GM13977 (cell line): ENCODE data around the gene MAN1B1.
A peak's percentile ranks its signal among the peaks of the same experiment; 100 is the strongest.
"Not testable (repeated sequence)": the region's sequence is repeated elsewhere in the genome, so short reads cannot be mapped to it uniquely, and the experiment has no call there.

ENCODE experiments used
- DNase-seq: peaks from one replicate; pipeline ENCODE4 v3.0.0; 2012; ENCODE audit warnings: low spot score
- in situ Hi-C: fragments of 300-500 bp; cut with MboI; formaldehyde crosslinking; loops from one replicate; pipeline ENCODE4 v1.12.0; 2022; ENCODE audit warnings: low sequenced_read_pairs, low pct_unique_long_range_greater_than_20kb, mixed read lengths, inconsistent platforms; ENCODE audit not compliant: unreplicated experiment
- TF ChIP-seq, protein P1 (sequence below): IDR thresholded peaks from 2 replicates; pipeline ENCODE4 v1.5.1; 2012; ENCODE audit warnings: mild to moderate bottlenecking, control low read depth; ENCODE audit not compliant: insufficient read depth; ENCODE audit errors: extremely low read depth, missing control alignments

Gene MAN1B1

DNA sequence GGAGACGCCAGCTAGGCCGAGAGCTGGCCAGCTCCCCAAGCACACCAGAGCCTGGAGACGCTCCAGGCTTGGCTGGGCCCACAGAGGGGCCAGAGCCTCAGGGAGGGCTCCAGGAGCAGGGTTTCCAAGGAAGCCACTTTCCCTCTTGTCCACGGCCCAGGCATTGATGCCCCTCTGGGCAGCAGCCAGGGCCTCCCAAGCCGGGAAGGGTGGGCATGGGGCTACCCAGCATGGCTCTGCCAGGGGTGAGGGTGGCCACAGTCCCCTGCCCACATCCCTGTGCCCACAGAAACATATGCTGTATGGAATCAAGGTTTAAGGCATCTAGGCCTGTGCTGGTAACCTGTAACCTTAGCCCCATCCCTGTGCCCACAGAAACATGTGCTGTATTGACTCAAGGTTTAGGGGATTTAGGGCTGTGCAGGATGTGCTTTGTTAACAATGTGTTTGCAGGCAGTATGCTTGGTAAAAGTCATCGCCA, 29.3 kb downstream of the MAN1B1 start:
- TF ChIP-seq, protein P1, sequence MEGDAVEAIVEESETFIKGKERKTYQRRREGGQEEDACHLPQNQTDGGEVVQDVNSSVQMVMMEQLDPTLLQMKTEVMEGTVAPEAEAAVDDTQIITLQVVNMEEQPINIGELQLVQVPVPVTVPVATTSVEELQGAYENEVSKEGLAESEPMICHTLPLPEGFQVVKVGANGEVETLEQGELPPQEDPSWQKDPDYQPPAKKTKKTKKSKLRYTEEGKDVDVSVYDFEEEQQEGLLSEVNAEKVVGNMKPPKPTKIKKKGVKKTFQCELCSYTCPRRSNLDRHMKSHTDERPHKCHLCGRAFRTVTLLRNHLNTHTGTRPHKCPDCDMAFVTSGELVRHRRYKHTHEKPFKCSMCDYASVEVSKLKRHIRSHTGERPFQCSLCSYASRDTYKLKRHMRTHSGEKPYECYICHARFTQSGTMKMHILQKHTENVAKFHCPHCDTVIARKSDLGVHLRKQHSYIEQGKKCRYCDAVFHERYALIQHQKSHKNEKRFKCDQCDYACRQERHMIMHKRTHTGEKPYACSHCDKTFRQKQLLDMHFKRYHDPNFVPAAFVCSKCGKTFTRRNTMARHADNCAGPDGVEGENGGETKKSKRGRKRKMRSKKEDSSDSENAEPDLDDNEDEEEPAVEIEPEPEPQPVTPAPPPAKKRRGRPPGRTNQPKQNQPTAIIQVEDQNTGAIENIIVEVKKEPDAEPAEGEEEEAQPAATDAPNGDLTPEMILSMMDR: no peak
- in situ Hi-C loops: no loop called here

DNA sequence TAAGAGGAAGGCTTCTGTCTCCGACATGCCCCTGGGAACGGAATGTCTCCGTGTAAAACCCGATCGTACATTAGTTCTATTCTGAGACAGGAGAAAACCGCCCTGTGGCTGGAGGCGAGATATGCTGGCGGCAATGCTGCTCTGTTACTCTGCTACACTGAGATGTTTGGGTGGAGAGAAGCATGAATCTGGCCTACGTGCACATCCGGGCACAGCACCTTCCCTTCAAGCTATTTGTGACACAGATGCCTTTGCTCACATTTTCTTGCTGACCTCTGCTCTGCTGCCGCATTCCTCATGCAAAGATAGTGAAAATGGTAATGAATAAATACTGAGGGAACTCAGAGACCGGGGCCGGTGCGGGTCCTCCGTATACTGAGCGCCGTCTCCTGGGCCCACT, 29.9 kb downstream of the MAN1B1 start:
- in situ Hi-C loops: no loop called here
- TF ChIP-seq, protein P1: no peak

More for the DNA sequence above, 29.3 kb downstream of the MAN1B1 start:
- no peak for DNase-seq

DNA sequence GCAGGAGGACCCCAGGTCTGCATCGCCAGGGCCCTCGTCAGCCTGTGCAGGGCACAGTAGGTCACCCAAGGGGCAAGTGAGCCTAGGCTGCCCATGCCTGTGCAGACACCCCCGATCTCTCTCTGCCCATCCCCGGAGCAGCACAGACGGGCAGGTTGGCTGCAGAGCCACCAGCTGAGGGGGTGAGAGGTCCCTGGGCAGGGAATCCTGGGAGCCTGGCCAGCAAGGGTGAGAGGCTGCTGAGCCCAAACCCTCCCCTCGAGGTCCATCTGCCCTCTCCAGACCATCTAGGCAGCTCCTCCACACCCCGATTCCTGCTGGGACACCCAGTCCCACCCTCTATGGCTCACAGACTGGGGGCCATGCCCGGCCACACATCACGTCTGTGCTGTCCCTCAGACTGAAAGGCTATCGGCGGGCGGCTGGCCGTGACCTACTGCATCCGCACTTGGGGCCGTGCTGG, 30.5 kb downstream of the MAN1B1 start:
- in situ Hi-C loops: no loop called here
- TF ChIP-seq, protein P1: no peak
- peak; percentile 4 for DNase-seq

More for the DNA sequence above, 29.9 kb downstream of the MAN1B1 start:
- DNase-seq: no peak

DNA sequence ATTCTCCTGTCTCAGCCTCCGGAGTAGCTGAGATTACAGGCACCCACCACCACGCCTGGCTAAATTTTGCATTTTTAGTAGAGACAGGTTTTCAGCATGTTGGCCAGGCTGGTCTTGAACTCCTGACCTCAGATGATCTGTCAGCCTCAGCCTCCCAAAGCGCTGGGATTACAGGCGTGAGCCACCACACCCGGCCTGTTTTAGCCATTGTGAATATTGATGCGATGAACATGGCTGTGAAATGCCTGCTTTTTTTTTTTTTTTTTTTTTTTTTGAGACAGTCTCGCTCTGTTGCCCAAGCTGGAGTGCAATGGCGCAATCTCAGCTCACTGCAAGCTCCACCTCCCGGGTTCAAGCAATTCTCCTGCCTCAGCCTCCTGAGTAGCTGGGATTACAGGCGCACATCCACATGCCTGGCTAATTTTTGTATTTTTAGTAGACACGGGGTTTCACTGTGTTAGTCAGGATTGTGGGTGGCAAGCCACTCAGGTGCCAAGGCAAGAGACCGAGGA, 31.4 kb downstream of the MAN1B1 start:
- in situ Hi-C loops, DNase-seq: not testable (repeated sequence)

DNA sequence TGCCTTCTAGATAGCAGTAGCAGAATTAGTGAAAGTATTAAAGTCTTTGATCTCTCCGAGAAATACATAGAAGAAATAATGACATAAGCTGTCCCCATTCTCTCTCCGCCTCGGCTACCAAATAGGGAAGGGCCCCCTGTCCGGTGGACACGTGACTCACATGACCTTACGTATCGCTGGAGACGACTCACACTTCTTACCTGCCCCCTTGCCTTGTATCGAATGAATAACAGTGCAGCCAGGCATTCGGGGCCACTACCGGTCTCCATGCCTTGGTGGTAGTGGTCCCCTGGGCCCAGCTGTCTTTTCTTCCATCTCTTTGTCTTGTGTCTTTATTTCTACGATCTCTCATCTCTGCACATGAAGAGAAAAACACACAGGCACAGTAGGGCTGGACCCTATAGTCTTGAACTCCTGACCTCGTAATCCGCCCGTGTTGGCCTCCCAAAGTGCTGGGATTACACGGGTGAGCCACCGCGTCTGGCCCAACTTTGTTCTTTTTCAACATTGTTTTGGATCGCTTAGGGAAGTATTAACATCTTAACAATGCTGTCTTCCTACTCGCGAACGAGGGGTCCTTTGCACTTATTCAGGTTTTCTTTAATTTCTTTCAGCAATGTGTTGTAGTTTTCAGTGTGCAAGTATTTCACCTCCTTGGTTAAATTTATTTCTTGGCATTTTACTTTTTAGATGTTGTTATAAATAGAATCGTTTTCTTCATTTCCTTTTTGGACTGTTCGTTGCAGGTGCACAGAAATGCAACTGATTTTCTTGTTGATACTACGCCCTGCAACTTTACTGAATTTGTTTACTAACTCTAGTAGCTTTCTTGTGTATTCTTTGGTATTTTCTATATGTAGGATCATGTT, 35.4 kb downstream of the MAN1B1 start:
- in situ Hi-C loops: loop anchor here (10.0 kb wide), 1 partner anchor 103 kb away; the partner anchor contains the start of genes CYSRT1, RNF208 and RNF224
- DNase-seq: not testable (repeated sequence)

DNA sequence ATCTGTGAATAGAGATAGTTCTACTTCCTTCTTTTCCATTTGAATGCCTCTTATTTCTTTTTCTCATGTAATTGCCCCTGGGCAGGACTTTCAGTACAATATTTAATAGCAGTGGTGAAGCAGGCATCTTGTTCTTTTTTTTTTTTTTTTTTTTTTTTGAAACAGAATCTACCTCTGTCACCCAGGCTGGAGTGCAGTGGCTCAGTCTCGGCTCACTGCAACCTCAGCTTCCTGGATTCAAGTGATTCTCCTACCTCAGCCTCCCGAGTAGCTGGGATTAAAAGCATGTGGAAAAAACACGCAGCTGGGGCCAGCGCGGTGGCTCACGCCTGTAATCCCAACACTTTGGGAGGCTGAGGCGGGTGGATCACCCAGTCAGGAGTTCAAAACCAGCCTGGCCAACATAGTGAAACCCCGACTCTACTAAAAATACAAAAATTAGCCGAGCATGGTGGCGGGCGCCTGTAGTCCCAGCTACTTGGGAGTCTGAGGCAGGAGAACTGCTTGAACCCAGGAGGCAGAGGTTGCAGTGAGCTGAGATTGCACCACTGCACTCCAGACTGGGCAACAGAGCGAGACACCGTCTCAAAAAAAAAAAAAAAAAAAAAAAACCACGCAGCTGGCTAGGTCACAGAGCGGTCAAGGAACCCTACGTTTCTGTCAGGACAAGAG, 36.1 kb downstream of the MAN1B1 start:
- DNase-seq: not testable (repeated sequence)
- in situ Hi-C loops: loop anchor here (10.0 kb wide), 1 partner anchor 102 kb away; the partner anchor contains the start of genes CYSRT1, RNF208 and RNF224

DNA sequence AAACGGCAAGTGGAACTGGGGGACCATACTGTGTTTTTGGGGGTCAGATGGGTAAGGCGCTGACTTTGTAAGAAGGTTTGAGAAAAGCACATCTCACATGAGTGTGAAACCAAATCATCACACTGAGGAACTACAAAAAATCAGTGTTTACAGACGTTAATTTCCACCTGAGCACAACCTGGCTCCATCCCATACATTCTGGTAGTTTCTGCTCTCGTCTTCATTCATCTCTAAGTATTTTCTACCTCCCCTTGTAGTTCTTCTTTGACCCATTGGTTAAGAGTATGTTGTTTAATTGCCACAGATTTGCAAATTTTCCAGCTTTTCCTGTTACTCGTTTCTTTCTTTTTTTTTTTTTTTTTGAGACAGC, 36.7 kb downstream of the MAN1B1 start:
- TF ChIP-seq, protein P1: no peak
- in situ Hi-C loops: loop anchor here (10.0 kb wide), 1 partner anchor 101 kb away; the partner anchor contains the start of genes CYSRT1, RNF208 and RNF224
- no peak for DNase-seq

DNA sequence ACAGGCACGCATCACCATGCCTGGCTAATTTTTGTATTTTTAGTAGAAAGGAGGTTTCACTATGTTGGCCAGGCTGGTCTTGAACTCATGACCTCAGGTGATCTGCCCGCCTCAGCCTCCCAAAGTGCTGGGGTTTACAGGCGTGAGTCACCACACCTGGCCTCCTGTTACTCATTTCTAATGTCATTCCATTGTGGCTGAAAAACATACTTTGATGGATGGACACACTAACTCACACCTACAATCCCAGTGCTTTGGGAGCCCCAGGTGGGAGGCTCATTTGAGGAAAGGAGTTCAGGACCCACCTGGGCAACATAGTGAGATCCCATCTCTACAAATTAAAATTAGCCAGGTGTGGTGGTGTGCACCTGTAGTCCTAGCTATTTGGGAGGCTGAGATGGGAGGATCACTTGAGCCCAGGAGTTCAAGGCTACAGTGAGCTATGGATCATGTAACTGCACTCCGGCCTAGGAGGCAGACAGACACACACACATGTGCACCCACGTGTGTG, 37.2 kb downstream of the MAN1B1 start:
- in situ Hi-C loops: loop anchor here (10.0 kb wide), 1 partner anchor 101 kb away; the partner anchor contains the start of genes CYSRT1, RNF208 and RNF224
- DNase-seq: not testable (repeated sequence)
